ENCODE measurements around the gene IGSF21.

Gene IGSF21

GRCh38 chr1:18144916-18145647, 37.5 kb downstream of the IGSF21 start:
- no peak for DNase-seq (ENCODE audit: low spot score)
- Histone ChIP-seq H3K4me3 (no peak overlapping the region), H3K27ac (no peak overlapping the region)
- TF ChIP-seq CTCF (IDR thresholded peaks at IDR 0.05): no peak

- H3K4me3 ChIP-seq: no peak overlapping the region
- H3K27ac ChIP-seq: no peak overlapping the region
- TF ChIP-seq CTCF (IDR thresholded peaks at IDR 0.05): no peak
- DNase-seq (ENCODE audit: low spot score): no peak
Measured at GRCh38 chr1:18145851-18146618, 38.4 kb downstream of the IGSF21 start.

- Histone ChIP-seq H3K4me3 (no peak overlapping the region), H3K27ac (no peak overlapping the region)
- no peak for DNase-seq (ENCODE audit: low spot score)
- no peak for TF ChIP-seq CTCF (IDR thresholded peaks at IDR 0.05)
Measured at GRCh38 chr1:18146886-18147285, 39.3 kb downstream of the IGSF21 start.

- DNase-seq (ENCODE audit: low spot score): no peak
- no peak overlapping the region for H3K27ac ChIP-seq
- H3K4me3 ChIP-seq: no peak overlapping the region
- TF ChIP-seq CTCF (IDR thresholded peaks at IDR 0.05): no peak
Measured at GRCh38 chr1:18147672-18148071, 40.1 kb downstream of the IGSF21 start.

- no peak for DNase-seq (ENCODE audit: low spot score)
- Histone ChIP-seq H3K4me3 (no peak overlapping the region), H3K27ac (no peak overlapping the region)
- no peak for TF ChIP-seq CTCF (IDR thresholded peaks at IDR 0.05)
Measured at GRCh38 chr1:18148461-18148860, 40.9 kb downstream of the IGSF21 start.

GRCh38 chr1:18149027-18149641, 41.5 kb downstream of the IGSF21 start:
- TF ChIP-seq CTCF (IDR thresholded peaks at IDR 0.05): no peak
- no peak for DNase-seq (ENCODE audit: low spot score)
- no peak overlapping the region for H3K4me3 ChIP-seq
- no peak overlapping the region for H3K27ac ChIP-seq
